ENCODE measurements around the gene RHBDL3.
A peak's percentile ranks its signal among the peaks of the same experiment; 100 is the strongest.
"Not testable (repeated sequence)": the region's sequence is repeated elsewhere in the genome, so short reads cannot be mapped to it uniquely, and the experiment has no call there.

Gene RHBDL3

GRCh38 chr17:32265192-32265923 is at the start of gene RHBDL3:
Gene RHBDL3 (plus strand): TSS chr17:32265832. CDS start chr17:32266190, 358 bp downstream.
- DNase-seq (ENCODE audit: low spot score): no peak

- no peak for DNase-seq (ENCODE audit: low spot score)
These were observed 43.0 kb upstream of the RHBDL3 start for GRCh38 chr17:32222621-32223020.

GRCh38 chr17:32223703-32224102 is 41.9 kb upstream of the RHBDL3 start:
- no peak for DNase-seq (ENCODE audit: low spot score)

- DNase-seq (ENCODE audit: low spot score): no peak
These were observed 38.7 kb upstream of the RHBDL3 start for GRCh38 chr17:32226886-32227285.

- no peak for DNase-seq (ENCODE audit: low spot score)
These were observed 37.7 kb upstream of the RHBDL3 start for GRCh38 chr17:32227910-32228309.

GRCh38 chr17:32235588-32235987 is 30.0 kb upstream of the RHBDL3 start:
- no peak for DNase-seq (ENCODE audit: low spot score)

- no peak for DNase-seq (ENCODE audit: low spot score)
These were observed 26.2 kb upstream of the RHBDL3 start for GRCh38 chr17:32239456-32239855.

- no peak for DNase-seq (ENCODE audit: low spot score)
These were observed 24.9 kb upstream of the RHBDL3 start for GRCh38 chr17:32240750-32241149.

GRCh38 chr17:32241640-32242039 is 24.0 kb upstream of the RHBDL3 start:
- no peak for DNase-seq (ENCODE audit: low spot score)

GRCh38 chr17:32249475-32249874 is 16.2 kb upstream of the RHBDL3 start:
- DNase-seq (ENCODE audit: low spot score): no peak

- DNase-seq (ENCODE audit: low spot score): peak; percentile 92
These were observed 12.5 kb upstream of the RHBDL3 start for GRCh38 chr17:32253117-32253611.

- no peak for DNase-seq (ENCODE audit: low spot score)
These were observed 9.5 kb upstream of the RHBDL3 start for GRCh38 chr17:32256012-32256700.

GRCh38 chr17:32256701-32257019 is 9.0 kb upstream of the RHBDL3 start:
- DNase-seq (ENCODE audit: low spot score): no peak

- peak; percentile 52 for DNase-seq (ENCODE audit: low spot score)
These were observed 7.1 kb upstream of the RHBDL3 start for GRCh38 chr17:32258383-32259140.

- peak; percentile 57 for DNase-seq (ENCODE audit: low spot score)
These were observed 6.0 kb upstream of the RHBDL3 start for GRCh38 chr17:32259586-32259985.

- no peak for DNase-seq (ENCODE audit: low spot score)
These were observed 4.3 kb upstream of the RHBDL3 start for GRCh38 chr17:32261417-32261736.

GRCh38 chr17:32261936-32262510 is 3.6 kb upstream of the RHBDL3 start:
- DNase-seq (ENCODE audit: low spot score): no peak

GRCh38 chr17:32263515-32263914 is 2.1 kb upstream of the RHBDL3 start:
- DNase-seq (ENCODE audit: low spot score): not testable (repeated sequence)

- DNase-seq (ENCODE audit: low spot score): no peak
These were observed 1.4 kb upstream of the RHBDL3 start for GRCh38 chr17:32264140-32264799.

- DNase-seq (ENCODE audit: low spot score): no peak
These were observed 825 bp upstream of the RHBDL3 start for GRCh38 chr17:32264823-32265191.

GRCh38 chr17:32266051-32266388 is 388 bp downstream of the RHBDL3 start:
- DNase-seq (ENCODE audit: low spot score): no peak
